DND-41 (cell line): ENCODE data around the gene SLC16A6.
"Not testable (repeated sequence)": the region's sequence is repeated elsewhere in the genome, so short reads cannot be mapped to it uniquely, and the experiment has no call there.

Experiments used
- CTCF ChIP-seq: IDR thresholded peaks from 2 replicates; pipeline ENCODE4 v1.5.1; 2012; ENCODE audit warnings: borderline replicate concordance, low read length, moderate library complexity, mild to moderate bottlenecking; ENCODE audit not compliant: poor library complexity, severe bottlenecking; ENCODE audit errors: extremely low read depth
- EZH2 ChIP-seq: IDR thresholded peaks from 3 replicates; pipeline ENCODE4 v1.6.1; 2012; ENCODE audit warnings: borderline replicate concordance, low read depth, mild to moderate bottlenecking, moderate library complexity, low read length, inconsistent platforms; ENCODE audit not compliant: severe bottlenecking

GRCh38 chr17:68331932-68332331 lies 41.0 kb upstream of the SLC16A6 start:
- not testable (repeated sequence) for TF ChIP-seq CTCF, EZH2
